ENCODE measurements around the gene CDK1.
"Not testable (repeated sequence)": the region's sequence is repeated elsewhere in the genome, so short reads cannot be mapped to it uniquely, and the experiment has no call there.

CDK1 gene

DNA sequence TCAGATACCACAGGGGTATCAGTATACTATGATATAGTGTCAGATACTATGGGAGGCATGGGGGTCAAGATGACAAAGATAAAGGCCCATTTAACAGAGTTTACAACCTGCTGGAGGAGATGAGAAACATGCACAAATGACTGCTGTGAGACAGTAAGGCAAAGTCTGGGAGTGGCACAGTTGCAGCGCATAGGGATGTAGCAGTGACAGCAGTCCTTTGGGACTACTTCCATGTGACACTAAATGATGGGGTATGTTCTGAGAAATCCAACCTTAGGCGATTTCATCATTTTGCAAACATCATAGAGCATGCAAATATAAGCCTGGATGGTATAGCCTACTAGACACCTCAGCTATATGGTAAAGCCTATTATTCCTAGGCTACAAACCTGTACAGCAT lies 56.8 kb downstream of the CDK1 start:
- Histone ChIP-seq H3K36me3 (ENCODE audit: low read length) (no peaks in the 10 kb centered on the region), H3F3A (ENCODE audit: insufficient read depth) (no peaks in the 10 kb centered on the region), H3K27ac (ENCODE audit: low read depth, low read length) (no peak overlapping the region), H3K9me3 (ENCODE audit: insufficient read depth, low read length) (no peaks in the 10 kb centered on the region), H3K9me2 (replicated peaks; ENCODE audit: insufficient read depth, low read length) (no peaks in the 10 kb centered on the region), H3K4me2 (ENCODE audit: low read depth, low read length, poor library complexity, severe bottlenecking) (no peak overlapping the region), H3K9ac (ENCODE audit: low read length) (no peak overlapping the region), H3K4me3 (ENCODE audit: insufficient read depth, low read length, poor library complexity, severe bottlenecking) (no peak overlapping the region), H2AFZ (ENCODE audit: low read depth, low read length, severe bottlenecking) (no peak overlapping the region), H4K20me1 (ENCODE audit: low read depth, low read length) (no peaks in the 10 kb centered on the region), H3K79me2 (ENCODE audit: insufficient read depth, low read length) (no peaks in the 10 kb centered on the region), H3K27me3 (ENCODE audit: low read length) (no peaks in the 10 kb centered on the region)
- TF ChIP-seq EZH2phosphoT487 (conservative IDR thresholded peaks at IDR 0.05; ENCODE audit: low read length), result no peak
- TF ChIP-seq, protein P1, sequence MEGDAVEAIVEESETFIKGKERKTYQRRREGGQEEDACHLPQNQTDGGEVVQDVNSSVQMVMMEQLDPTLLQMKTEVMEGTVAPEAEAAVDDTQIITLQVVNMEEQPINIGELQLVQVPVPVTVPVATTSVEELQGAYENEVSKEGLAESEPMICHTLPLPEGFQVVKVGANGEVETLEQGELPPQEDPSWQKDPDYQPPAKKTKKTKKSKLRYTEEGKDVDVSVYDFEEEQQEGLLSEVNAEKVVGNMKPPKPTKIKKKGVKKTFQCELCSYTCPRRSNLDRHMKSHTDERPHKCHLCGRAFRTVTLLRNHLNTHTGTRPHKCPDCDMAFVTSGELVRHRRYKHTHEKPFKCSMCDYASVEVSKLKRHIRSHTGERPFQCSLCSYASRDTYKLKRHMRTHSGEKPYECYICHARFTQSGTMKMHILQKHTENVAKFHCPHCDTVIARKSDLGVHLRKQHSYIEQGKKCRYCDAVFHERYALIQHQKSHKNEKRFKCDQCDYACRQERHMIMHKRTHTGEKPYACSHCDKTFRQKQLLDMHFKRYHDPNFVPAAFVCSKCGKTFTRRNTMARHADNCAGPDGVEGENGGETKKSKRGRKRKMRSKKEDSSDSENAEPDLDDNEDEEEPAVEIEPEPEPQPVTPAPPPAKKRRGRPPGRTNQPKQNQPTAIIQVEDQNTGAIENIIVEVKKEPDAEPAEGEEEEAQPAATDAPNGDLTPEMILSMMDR (IDR thresholded peaks at IDR 0.05; ENCODE audit: insufficient read depth, low read length, poor library complexity, severe bottlenecking), result no peak

DNA sequence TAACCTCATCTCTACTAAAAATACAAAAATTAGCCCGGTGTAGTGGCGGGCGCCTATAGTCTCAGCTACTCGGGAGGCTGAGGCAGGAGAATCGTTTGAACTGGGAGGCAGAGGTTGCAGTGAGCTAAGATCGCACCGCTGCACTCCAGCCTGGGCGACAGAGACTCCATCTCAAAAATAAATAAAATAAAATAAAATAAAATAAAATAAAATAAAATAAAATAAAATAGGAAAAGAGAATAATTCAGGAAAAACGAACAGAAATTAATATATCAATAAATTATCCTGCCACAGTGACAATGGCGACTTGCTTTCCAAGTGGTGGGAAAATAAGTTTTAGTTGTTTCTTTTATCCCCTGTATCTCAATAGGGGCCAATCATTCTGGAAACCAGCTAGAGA lies 62.9 kb downstream of the CDK1 start:
- not testable (repeated sequence) for H2AFZ ChIP-seq (ENCODE audit: low read depth, low read length, severe bottlenecking); H3K79me2 ChIP-seq (ENCODE audit: insufficient read depth, low read length); H3K9ac ChIP-seq (ENCODE audit: low read length); H3K27me3 ChIP-seq (ENCODE audit: low read length); H3K9me2 ChIP-seq (replicated peaks; ENCODE audit: insufficient read depth, low read length); H3K27ac ChIP-seq (ENCODE audit: low read depth, low read length); H3K4me3 ChIP-seq (ENCODE audit: insufficient read depth, low read length, poor library complexity, severe bottlenecking); H4K20me1 ChIP-seq (ENCODE audit: low read depth, low read length); H3K4me2 ChIP-seq (ENCODE audit: low read depth, low read length, poor library complexity, severe bottlenecking); H3F3A ChIP-seq (ENCODE audit: insufficient read depth); H3K36me3 ChIP-seq (ENCODE audit: low read length); H3K9me3 ChIP-seq (ENCODE audit: insufficient read depth, low read length)

DNA sequence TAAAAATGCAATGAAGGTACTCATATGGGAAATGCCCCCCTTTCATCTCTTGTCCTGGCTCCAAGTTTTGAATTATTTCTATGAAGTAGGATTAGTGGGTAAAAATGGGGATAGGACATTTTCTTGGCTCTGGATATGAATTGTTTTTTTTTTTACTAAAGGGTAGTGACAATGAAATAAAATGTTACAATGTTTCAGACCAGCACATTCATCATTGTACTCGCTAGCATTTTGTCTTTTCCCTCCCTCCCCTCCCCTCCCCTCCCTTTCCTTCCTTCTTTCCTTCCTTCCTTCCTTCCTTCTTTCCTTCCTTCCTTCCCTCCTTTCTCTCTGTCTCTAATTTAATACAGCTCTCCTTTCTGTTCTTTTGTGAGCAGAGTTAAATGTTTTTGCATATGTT lies 64.4 kb downstream of the CDK1 start:
- H3K9me2 ChIP-seq (replicated peaks; ENCODE audit: insufficient read depth, low read length), result no peaks in the 10 kb centered on the region
- H3K36me3 ChIP-seq (ENCODE audit: low read length), result no peaks in the 10 kb centered on the region
- no peak overlapping the region for H3K9ac ChIP-seq (ENCODE audit: low read length)
- H3K27me3 ChIP-seq (ENCODE audit: low read length), result no peaks in the 10 kb centered on the region
- H3K79me2 ChIP-seq (ENCODE audit: insufficient read depth, low read length), result no peaks in the 10 kb centered on the region
- no peaks in the 10 kb centered on the region for H3F3A ChIP-seq (ENCODE audit: insufficient read depth)
- H3K4me3 ChIP-seq (ENCODE audit: insufficient read depth, low read length, poor library complexity, severe bottlenecking), result no peak overlapping the region
- H3K9me3 ChIP-seq (ENCODE audit: insufficient read depth, low read length), result no peaks in the 10 kb centered on the region
- no peak overlapping the region for H3K27ac ChIP-seq (ENCODE audit: low read depth, low read length)
- H3K4me2 ChIP-seq (ENCODE audit: low read depth, low read length, poor library complexity, severe bottlenecking), result no peak overlapping the region
- TF ChIP-seq EZH2phosphoT487 (conservative IDR thresholded peaks at IDR 0.05; ENCODE audit: low read length), result no peak
- TF ChIP-seq, protein P1 (IDR thresholded peaks at IDR 0.05; ENCODE audit: insufficient read depth, low read length, poor library complexity, severe bottlenecking), result no peak
- H2AFZ ChIP-seq (ENCODE audit: low read depth, low read length, severe bottlenecking), result no peak overlapping the region
- no peaks in the 10 kb centered on the region for H4K20me1 ChIP-seq (ENCODE audit: low read depth, low read length)

Measured in SU-DHL-6 (cell line).